A673 (cell line): ENCODE results near the gene INO80B. TPM values are rescaled to one million over a fixed set of nuclear protein-coding genes. Genes with fewer than 3 reads are reported as not detected.
A peak's percentile ranks its signal among the peaks of the same experiment; 100 is the strongest.

ENCODE experiments used
- BruUV-seq: library from RNA; stranded (reverse); fragments of 400-500 nt; replicated peaks from 2 replicates; lab custom pipeline; 2021; lab: Mats Ljungman, UMichigan
- CTCF ChIA-PET: fragments of 300-600 bp; sonication (Branson Sonifier 250); formaldehyde crosslinking; loops from one replicate; lab custom pipeline; 2022; ENCODE audit warnings: antibody characterized with exemption; lab: Charles Lee
- POLR2A ChIA-PET: fragments of 300-600 bp; sonication (Branson Sonifier 250); formaldehyde crosslinking; loops from one replicate; lab custom pipeline; 2022; ENCODE audit warnings: antibody characterized with exemption; ENCODE audit not compliant: low non-redundant PET; lab: Charles Lee
- DNase-seq: peaks from one replicate; pipeline ENCODE4 v3.0.0-alpha.2; 2015; ENCODE audit warnings: low spot score
- H3K27ac ChIP-seq: fragments of 200-600 bp; sonication (generic); 2 replicates; pipeline ENCODE4 v1.5.1; 2016; ENCODE audit warnings: mixed run types, low read depth, mild to moderate bottlenecking, mixed read lengths, antibody characterized with exemption, low read length; ENCODE audit not compliant: poor library complexity, severe bottlenecking
- H3K27me3 ChIP-seq: fragments of 200-600 bp; sonication (generic); replicated peaks from 2 replicates; pipeline ENCODE4 v1.6.1; 2017; ENCODE audit warnings: mixed run types, low read depth, mild to moderate bottlenecking, mixed read lengths, antibody characterized with exemption, low read length; ENCODE audit not compliant: insufficient read depth, poor library complexity
- H3K36me3 ChIP-seq: fragments of 200-600 bp; sonication (generic); 2 replicates; pipeline ENCODE4 v1.6.1; 2016; ENCODE audit warnings: mixed run types, mild to moderate bottlenecking, mixed read lengths, antibody characterized with exemption, low read length; ENCODE audit not compliant: insufficient read depth, poor library complexity, severe bottlenecking
- H3K4me1 ChIP-seq: fragments of 200-600 bp; sonication (generic); 2 replicates; pipeline ENCODE4 v1.6.1; 2017; ENCODE audit warnings: mixed run types, mild to moderate bottlenecking, mixed read lengths, antibody characterized with exemption, low read length; ENCODE audit not compliant: insufficient read depth, poor library complexity, severe bottlenecking
- H3K4me3 ChIP-seq: fragments of 200-600 bp; sonication (generic); 2 replicates; pipeline ENCODE4 v1.5.1; 2016; ENCODE audit warnings: low read depth, mixed run types, mild to moderate bottlenecking, mixed read lengths, low read length; ENCODE audit not compliant: poor library complexity, severe bottlenecking
- H3K9me3 ChIP-seq: fragments of 200-600 bp; sonication (generic); 2 replicates; pipeline ENCODE4 v1.6.1; 2016; ENCODE audit warnings: mixed run types, low read depth, mild to moderate bottlenecking, mixed read lengths, antibody characterized with exemption, low read length; ENCODE audit not compliant: poor library complexity, severe bottlenecking
- EZH2 ChIP-seq: fragments of 200-600 bp; sonication (generic); IDR thresholded peaks from 2 replicates; pipeline ENCODE4 v1.6.1; 2017; ENCODE audit warnings: borderline replicate concordance, low read depth, mild to moderate bottlenecking, mixed read lengths, antibody characterized with exemption, low read length; ENCODE audit not compliant: poor library complexity, severe bottlenecking
- intact Hi-C: fragments of 100-400 bp; cut with micrococcal nuclease; formaldehyde crosslinking; loops from one replicate; pipeline ENCODE4 v1.10.0; 2022; ENCODE audit not compliant: unreplicated experiment
- total RNA-seq: library from RNA; stranded (reverse); gene quantifications from 2 replicates; pipeline ENCODE4 v1.2.3, GENCODE V29; 2021
- TF ChIP-seq, protein P1 (sequence below): fragments of 300-800, 200-600 bp; sonication (generic); conservative IDR thresholded peaks from 2 replicates; pipeline ENCODE4 v1.5.1; 2017; ENCODE audit warnings: low read depth, mild to moderate bottlenecking, antibody characterized with exemption, low read length, moderate library complexity, mixed read lengths

INO80B gene
- total RNA-seq, 1 experiment from 2014 or later: 29.9 TPM

DNA sequence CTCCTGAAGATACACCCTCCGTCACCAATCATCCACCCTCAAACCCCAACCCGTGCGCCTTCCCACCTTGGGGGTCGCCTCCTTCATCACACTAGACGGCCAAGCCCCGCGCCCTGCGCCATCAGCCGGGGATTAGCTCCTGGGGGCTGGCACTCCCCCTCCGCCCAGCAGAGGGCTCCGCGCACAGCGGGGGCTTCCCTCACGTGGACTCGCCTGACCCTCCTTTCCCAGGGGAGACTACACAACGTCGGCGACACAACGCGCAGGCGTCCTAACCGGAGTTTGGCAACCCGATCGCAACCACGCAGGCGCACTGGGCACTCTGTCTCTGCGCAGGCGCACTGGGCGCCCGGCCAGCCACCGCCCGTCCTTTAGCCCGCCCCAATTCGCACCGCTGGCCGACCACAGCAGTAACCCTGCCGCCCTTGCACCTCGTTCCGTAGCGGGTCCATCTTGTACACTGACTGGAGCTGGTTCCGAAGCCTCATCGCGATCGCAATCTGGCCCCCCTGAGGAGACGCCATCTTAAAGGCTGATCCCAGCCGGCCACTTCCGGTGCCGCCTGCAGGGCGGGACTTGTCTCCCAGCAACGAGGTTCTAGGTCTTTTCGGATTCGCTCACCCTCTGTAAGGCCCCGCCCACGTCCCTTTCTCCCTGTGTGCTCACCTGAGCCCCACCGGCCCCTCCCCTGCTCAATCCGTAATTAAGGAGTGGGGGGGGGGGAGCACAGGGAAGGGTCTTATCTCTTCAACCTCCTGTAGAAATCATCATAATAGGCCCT lies 52.4 kb downstream of the INO80B start, which contains the start of gene PCGF1:
PCGF1 (minus strand) TSS at position 551 of the 781 bp plus-strand sequence; CDS start at position 524, 27 bp downstream.
- TF ChIP-seq, protein P1, sequence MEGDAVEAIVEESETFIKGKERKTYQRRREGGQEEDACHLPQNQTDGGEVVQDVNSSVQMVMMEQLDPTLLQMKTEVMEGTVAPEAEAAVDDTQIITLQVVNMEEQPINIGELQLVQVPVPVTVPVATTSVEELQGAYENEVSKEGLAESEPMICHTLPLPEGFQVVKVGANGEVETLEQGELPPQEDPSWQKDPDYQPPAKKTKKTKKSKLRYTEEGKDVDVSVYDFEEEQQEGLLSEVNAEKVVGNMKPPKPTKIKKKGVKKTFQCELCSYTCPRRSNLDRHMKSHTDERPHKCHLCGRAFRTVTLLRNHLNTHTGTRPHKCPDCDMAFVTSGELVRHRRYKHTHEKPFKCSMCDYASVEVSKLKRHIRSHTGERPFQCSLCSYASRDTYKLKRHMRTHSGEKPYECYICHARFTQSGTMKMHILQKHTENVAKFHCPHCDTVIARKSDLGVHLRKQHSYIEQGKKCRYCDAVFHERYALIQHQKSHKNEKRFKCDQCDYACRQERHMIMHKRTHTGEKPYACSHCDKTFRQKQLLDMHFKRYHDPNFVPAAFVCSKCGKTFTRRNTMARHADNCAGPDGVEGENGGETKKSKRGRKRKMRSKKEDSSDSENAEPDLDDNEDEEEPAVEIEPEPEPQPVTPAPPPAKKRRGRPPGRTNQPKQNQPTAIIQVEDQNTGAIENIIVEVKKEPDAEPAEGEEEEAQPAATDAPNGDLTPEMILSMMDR: peak; percentile 72
- no peak for TF ChIP-seq EZH2
- H3K4me1 ChIP-seq: peaks cover 13% of the 10 kb centered on the region
- H3K36me3 ChIP-seq: peaks cover 14% of the 10 kb centered on the region
- H3K9me3 ChIP-seq: no peaks in the 10 kb centered on the region
- ChIA-PET POLR2A (interaction anchor here (0.6 to 0.8 kb wide), 2 partner anchors 25 to 41 kb away, joined by 4 to 13 read pairs; partner anchors contain the start of genes CCDC142 and TTC31), CTCF (interaction anchor here (0.6 to 1.1 kb wide), 2 partner anchors 24 to 25 kb away, joined by 3 read pairs; partner anchors contain the start of genes CCDC142 and TTC31)
- peak; percentile 99 for DNase-seq
- BruUV-seq: no TSS peak
- intact Hi-C loops: loop anchor here (2.0 kb wide), 1 partner anchor 21 kb away; the partner anchor contains the start of genes AUP1 and HTRA2
- H3K4me3 ChIP-seq: peak within 1 kb of the TSS; percentile 63
- H3K27me3 ChIP-seq: no peaks in the 10 kb centered on the region
- H3K27ac ChIP-seq: peak within 1 kb of the TSS; percentile 97

Other genes with a start within 250 kb of the INO80B start
- 0.94 and 1.8 TPM in 2 replicates for gene SLC4A5, start 111.7 kb upstream of the INO80B start, total RNA-seq
- 172 and 177 TPM in 2 replicates for gene DCTN1, start 74.8 kb upstream of the INO80B start, total RNA-seq
- gene C2orf81, start 33.5 kb upstream of the INO80B start, total RNA-seq: 1.6 and 1.9 TPM in 2 replicates
- 41.1 and 51.1 TPM in 2 replicates for gene WDR54, start 33.4 kb upstream of the INO80B start, total RNA-seq
- gene RTKN, start 13.2 kb upstream of the INO80B start, total RNA-seq: 27.0 and 29.6 TPM in 2 replicates
- 37.9 and 53.6 TPM in 2 replicates for gene WBP1, start 3.4 kb downstream of the INO80B start, total RNA-seq
- 38.2 and 45.2 TPM in 2 replicates for gene MOGS, start 10.3 kb downstream of the INO80B start, total RNA-seq
- 99.2 and 104 TPM in 2 replicates for gene MRPL53, start 17.6 kb downstream of the INO80B start, total RNA-seq
- gene CCDC142, start 27.9 kb downstream of the INO80B start, total RNA-seq: 20.4 and 27.4 TPM in 2 replicates
- 25.8 and 28.6 TPM in 2 replicates for gene TTC31, start 28.0 kb downstream of the INO80B start, total RNA-seq
- gene LBX2, start 44.5 kb downstream of the INO80B start, total RNA-seq: 0.48 TPM in 1 of 2 replicates, not detected in the other
- 30.9 and 33.0 TPM in 2 replicates for gene PCGF1, start 52.6 kb downstream of the INO80B start, total RNA-seq
- not detected in 2 replicates for gene TLX2, start 59.4 kb downstream of the INO80B start, total RNA-seq
- 0.50 and 0.71 TPM in 2 replicates for gene DQX1, start 71.1 kb downstream of the INO80B start, total RNA-seq
- gene AUP1, start 74.6 kb downstream of the INO80B start, total RNA-seq: 114 and 126 TPM in 2 replicates
- 35.1 and 37.7 TPM in 2 replicates for gene HTRA2, start 74.8 kb downstream of the INO80B start, total RNA-seq
- gene LOXL3, start 98.9 kb downstream of the INO80B start, total RNA-seq: 0.88 and 1.9 TPM in 2 replicates
- 18.4 and 20.7 TPM in 2 replicates for gene DOK1, start 99.6 kb downstream of the INO80B start, total RNA-seq
- gene M1AP, start 193.2 kb downstream of the INO80B start, total RNA-seq: not detected in 2 replicates
- 3.8 and 4.1 TPM in 2 replicates for gene SEMA4F, start 199.2 kb downstream of the INO80B start, total RNA-seq